IMR-90 (cell line): ENCODE results near the gene ANKHD1. TPM values are rescaled to one million over a fixed set of nuclear protein-coding genes. Genes with fewer than 3 reads are reported as not detected.

ENCODE experiments used
- ATAC-seq: fragments of 200-7000 bp; cut with Tn5 transposase; 2 replicates; pipeline ENCODE4 v1.9.1; 2020; ENCODE audit warnings: low read depth, mild to moderate bottlenecking, moderate library complexity
- BruUV-seq: library from RNA; stranded (reverse); fragments of 400-500 nt; replicated peaks from 2 replicates; lab custom pipeline; 2021; lab: Mats Ljungman, UMichigan
- CTCF ChIA-PET: fragments of 300-600 bp; formaldehyde crosslinking; extraction: SDS; loops from one replicate; lab custom pipeline; 2021; ENCODE audit warnings: antibody characterized with exemption; lab: Yijun Ruan, JAX
- POLR2A ChIA-PET: fragments of 300-600 bp; sonication (Branson Sonifier 250); formaldehyde crosslinking; loops from one replicate; lab custom pipeline; 2022; ENCODE audit warnings: antibody characterized with exemption; ENCODE audit not compliant: unreplicated experiment; lab: Charles Lee
- DNase-seq: peaks from one replicate; pipeline ENCODE4 v3.0.0; 2013
- H2AFZ ChIP-seq: replicated peaks from 2 replicates; pipeline ENCODE3; 2013; ENCODE audit warnings: low read length, mild to moderate bottlenecking; ENCODE audit not compliant: poor library complexity
- H2AK5ac ChIP-seq: 2 replicates; pipeline ENCODE4 v1.6.1; 2013; ENCODE audit warnings: low read depth, low read length, inconsistent platforms
- H2AK9ac ChIP-seq: replicated peaks from 2 replicates; pipeline ENCODE3; 2013; ENCODE audit warnings: mild to moderate bottlenecking, low read depth, low read length, moderate library complexity; ENCODE audit not compliant: poor library complexity
- H2BK120ac ChIP-seq: 2 replicates; pipeline ENCODE4 v1.6.1; 2013; ENCODE audit warnings: low read depth, low read length, inconsistent platforms
- H2BK15ac ChIP-seq: 3 replicates; pipeline ENCODE4 v1.6.1; 2013; ENCODE audit warnings: low read depth, low read length, inconsistent platforms
- H2BK20ac ChIP-seq: 2 replicates; pipeline ENCODE4 v1.6.1; 2013; ENCODE audit warnings: low read depth, mild to moderate bottlenecking, inconsistent platforms, low read length, moderate library complexity
- H2BK5ac ChIP-seq: 2 replicates; pipeline ENCODE4 v1.6.1; 2013; ENCODE audit warnings: mild to moderate bottlenecking, low read depth, low read length, inconsistent platforms; ENCODE audit not compliant: poor library complexity, severe bottlenecking
- H3K14ac ChIP-seq: replicated peaks from 2 replicates; pipeline ENCODE4 v1.6.1; 2013; ENCODE audit warnings: low read depth, low read length, inconsistent platforms
- H3K18ac ChIP-seq: 2 replicates; pipeline ENCODE4 v1.6.1; 2013; ENCODE audit warnings: low read depth, low read length, control low read depth
- H3K23ac ChIP-seq: 2 replicates; pipeline ENCODE4 v1.6.1; 2013; ENCODE audit warnings: low read depth, low read length, inconsistent platforms
- H3K27ac ChIP-seq: 2 replicates; pipeline ENCODE4 v1.5.1; 2013; ENCODE audit warnings: mild to moderate bottlenecking, control low read depth, low read length; ENCODE audit not compliant: insufficient read depth
- H3K27me3 ChIP-seq: 2 replicates; pipeline ENCODE4 v1.6.1; 2013; ENCODE audit warnings: low read length; ENCODE audit not compliant: control insufficient read depth, insufficient read depth
- H3K36me3 ChIP-seq: 2 replicates; pipeline ENCODE4 v1.6.1; 2013; ENCODE audit warnings: low read length, mixed read lengths; ENCODE audit not compliant: control insufficient read depth, insufficient read depth
- H3K4ac ChIP-seq: 2 replicates; pipeline ENCODE4 v1.6.1; 2013; ENCODE audit warnings: low read depth, low read length, inconsistent platforms
- H3K4me1 ChIP-seq: 2 replicates; pipeline ENCODE4 v1.6.1; 2013; ENCODE audit warnings: low read length, mixed read lengths; ENCODE audit not compliant: control insufficient read depth, insufficient read depth
- H3K4me2 ChIP-seq: 2 replicates; pipeline ENCODE4 v1.6.1; 2013; ENCODE audit warnings: low read depth, mild to moderate bottlenecking, control low read depth, low read length, moderate library complexity
- H3K4me3 ChIP-seq: 2 replicates; pipeline ENCODE4 v1.5.1; 2013; ENCODE audit warnings: low read depth, mild to moderate bottlenecking, control low read depth, low read length, moderate library complexity; ENCODE audit not compliant: insufficient read depth
- H3K56ac ChIP-seq: 2 replicates; pipeline ENCODE4 v1.6.1; 2013; ENCODE audit warnings: low read length, inconsistent platforms; ENCODE audit not compliant: insufficient read depth; ENCODE audit errors: extremely low read depth
- H3K79me1 ChIP-seq, 2 experiments: 2 replicates each; pipeline ENCODE4 v1.6.1; 2013; ENCODE audit warnings: low read length in 2 of 2, inconsistent platforms in 1 of 2, low read depth in 1 of 2
- H3K9ac ChIP-seq: 2 replicates; pipeline ENCODE4 v1.6.1; 2013; ENCODE audit warnings: low read depth, low read length, control low read depth
- H3K9me1 ChIP-seq: 2 replicates; pipeline ENCODE4 v1.6.1; 2013; ENCODE audit warnings: low read length, inconsistent platforms; ENCODE audit not compliant: insufficient read depth
- H3K9me3 ChIP-seq: 2 replicates; pipeline ENCODE4 v1.6.1; 2013; ENCODE audit warnings: low read length; ENCODE audit not compliant: control insufficient read depth, insufficient read depth
- H4K20me1 ChIP-seq: 2 replicates; pipeline ENCODE4 v1.6.1; 2013; ENCODE audit warnings: low read length, inconsistent platforms; ENCODE audit not compliant: insufficient read depth
- H4K5ac ChIP-seq: 2 replicates; pipeline ENCODE4 v1.6.1; 2013; ENCODE audit warnings: mild to moderate bottlenecking, low read depth, low read length, control low read depth
- H4K8ac ChIP-seq, 2 experiments: 2 replicates each; pipeline ENCODE4 v1.6.1; 2013; ENCODE audit warnings: low read depth in 2 of 2, low read length in 2 of 2, control low read depth in 1 of 2, inconsistent platforms in 1 of 2
- H4K91ac ChIP-seq: 2 replicates; pipeline ENCODE4 v1.6.1; 2013; ENCODE audit warnings: low read depth, low read length, inconsistent platforms; ENCODE audit not compliant: insufficient read depth
- BHLHE40 ChIP-seq: fragments of 150-350 bp; IDR thresholded peaks from 2 replicates; pipeline ENCODE4 v1.6.1; 2016; ENCODE audit warnings: mild to moderate bottlenecking, low read depth, low read length
- CEBPB ChIP-seq: IDR thresholded peaks from 2 replicates; pipeline ENCODE4 v1.6.1; 2012; ENCODE audit warnings: low read depth, low read length, improper control_type of control experiment
- CHD1 ChIP-seq: IDR thresholded peaks from 2 replicates; pipeline ENCODE4 v1.6.1; 2012; ENCODE audit warnings: low read depth, low read length, improper control_type of control experiment
- FOS ChIP-seq: fragments of 150-350 bp; IDR thresholded peaks from 2 replicates; pipeline ENCODE4 v1.6.1; 2016; ENCODE audit warnings: low read depth, low read length
- MAFK ChIP-seq: IDR thresholded peaks from 2 replicates; pipeline ENCODE4 v1.6.1; 2012; ENCODE audit warnings: low read depth, low read length, improper control_type of control experiment
- MXI1 ChIP-seq: IDR thresholded peaks from 2 replicates; pipeline ENCODE4 v1.6.1; 2012; ENCODE audit warnings: low read depth, mild to moderate bottlenecking, low read length, moderate library complexity, borderline replicate concordance
- POLR2A ChIP-seq: IDR thresholded peaks from 2 replicates; pipeline ENCODE4 v1.6.1; 2012; ENCODE audit warnings: mild to moderate bottlenecking, low read depth, low read length
- RAD21 ChIP-seq: IDR thresholded peaks from 2 replicates; pipeline ENCODE4 v1.6.1; 2012; ENCODE audit warnings: low read length, improper control_type of control experiment
- RFX5 ChIP-seq: IDR thresholded peaks from 2 replicates; pipeline ENCODE4 v1.8.0; 2012; ENCODE audit warnings: low read depth, mild to moderate bottlenecking, low read length, moderate library complexity
- SMC3 ChIP-seq: fragments of 150-350 bp; IDR thresholded peaks from 2 replicates; pipeline ENCODE4 v1.6.1; 2016; ENCODE audit warnings: low read depth, mild to moderate bottlenecking, antibody characterized with exemption, low read length, moderate library complexity
- WGBS, 2 experiments: methylation state at CpG; one replicate each; pipeline versions ENCODE4 v1.1.5 to v1.1.7; 2013; ENCODE audit warnings: missing lambda C conversion rate in 2 of 2; ENCODE audit not compliant: insufficient read length in 1 of 2; ENCODE audit errors: extremely low coverage in 2 of 2; 5-methylcytosine and 5-hydroxymethylcytosine counted together
- dilution Hi-C: fragments of 300-500 bp; cut with HindIII; formaldehyde crosslinking; loops from one replicate; pipeline ENCODE4 v1.14.3; 2018; ENCODE audit warnings: low sequenced_read_pairs; ENCODE audit not compliant: unreplicated experiment
- in situ Hi-C: fragments of 300-500 bp; cut with MboI; formaldehyde crosslinking; loops from 3 replicates; pipeline ENCODE4 v1.14.3; 2019; ENCODE audit warnings: low sequenced_read_pairs, inconsistent platforms, mixed read lengths
- intact Hi-C: fragments of 100-400 bp; cut with micrococcal nuclease; formaldehyde crosslinking; loops from 2 replicates; pipeline ENCODE4 v1.10.0; 2022
- polyA plus RNA-seq, 3 experiments: library from polyadenylated mRNA; depleted of rRNA; stranded (reverse); fragments of >200 nt; gene quantifications; 2 replicates each; pipeline ENCODE4 v1.2.3, GENCODE V29; 2012; ENCODE audit warnings: low replicate concordance in 1 of 3
- total RNA-seq: library from RNA; depleted of rRNA; stranded (reverse); fragments of >200 nt; gene quantifications from 2 replicates; pipeline ENCODE4 v1.2.3, GENCODE V29; 2012
- TF ChIP-seq, protein P1 (sequence below): conservative IDR thresholded peaks from 2 replicates; pipeline ENCODE4 v1.5.1; 2012; ENCODE audit warnings: mild to moderate bottlenecking, low read depth, low read length, improper control_type of control experiment
- TF ChIP-seq, protein P2 (sequence below): fragments of 150-350 bp; IDR thresholded peaks from 2 replicates; pipeline ENCODE4 v1.6.1; 2017; ENCODE audit warnings: mild to moderate bottlenecking, antibody characterized with exemption, low read length, low read depth

Gene ANKHD1
- total and polyA plus RNA-seq, 2 of the 4 experiments (the other 2 are of a cell fraction) = 32.1 to 36.7 TPM

- Histone ChIP-seq H2BK20ac (no peak overlapping the region), H3K27ac (no peak overlapping the region), H3K56ac (no peak overlapping the region), H3K4me3 (no peak overlapping the region), H3K27me3 (no peaks in the 10 kb centered on the region), H3K9me3 (no peaks in the 10 kb centered on the region), H2BK15ac (no peak overlapping the region), H2AFZ (no peak overlapping the region), H4K8ac (no peak overlapping the region), H3K9me1 (0 out of 2 replicates have a peak, but pooled peaks cover 3% of the 10 kb centered on the region), H4K91ac (no peak overlapping the region), H4K5ac (no peak overlapping the region), H2BK5ac (no peak overlapping the region), H2BK120ac (no peak overlapping the region), H3K9ac (no peak overlapping the region), H3K18ac (no peak overlapping the region), H3K4ac (no peak overlapping the region), H2AK5ac (no peak overlapping the region), H3K14ac (no peak overlapping the region), H3K4me2 (no peak overlapping the region), H3K23ac (no peak overlapping the region), H2AK9ac (no peak overlapping the region), H3K36me3 (peaks cover 32% of the 10 kb centered on the region), H3K79me1 (peaks cover 18 to 80% of the 10 kb centered on the region in 2 experiments; a peak in 3 of 4 replicates), H4K20me1 (peaks cover 42% of the 10 kb centered on the region), H3K4me1 (peaks cover 24% of the 10 kb centered on the region)
- TF ChIP-seq RAD21 = no peak
- no peak for TF ChIP-seq MAFK
- no peak for TF ChIP-seq CHD1
- no peak for TF ChIP-seq BHLHE40
- no peak for TF ChIP-seq MXI1
- TF ChIP-seq RFX5 = no peak
- no peak for TF ChIP-seq SMC3
- TF ChIP-seq, protein P1, sequence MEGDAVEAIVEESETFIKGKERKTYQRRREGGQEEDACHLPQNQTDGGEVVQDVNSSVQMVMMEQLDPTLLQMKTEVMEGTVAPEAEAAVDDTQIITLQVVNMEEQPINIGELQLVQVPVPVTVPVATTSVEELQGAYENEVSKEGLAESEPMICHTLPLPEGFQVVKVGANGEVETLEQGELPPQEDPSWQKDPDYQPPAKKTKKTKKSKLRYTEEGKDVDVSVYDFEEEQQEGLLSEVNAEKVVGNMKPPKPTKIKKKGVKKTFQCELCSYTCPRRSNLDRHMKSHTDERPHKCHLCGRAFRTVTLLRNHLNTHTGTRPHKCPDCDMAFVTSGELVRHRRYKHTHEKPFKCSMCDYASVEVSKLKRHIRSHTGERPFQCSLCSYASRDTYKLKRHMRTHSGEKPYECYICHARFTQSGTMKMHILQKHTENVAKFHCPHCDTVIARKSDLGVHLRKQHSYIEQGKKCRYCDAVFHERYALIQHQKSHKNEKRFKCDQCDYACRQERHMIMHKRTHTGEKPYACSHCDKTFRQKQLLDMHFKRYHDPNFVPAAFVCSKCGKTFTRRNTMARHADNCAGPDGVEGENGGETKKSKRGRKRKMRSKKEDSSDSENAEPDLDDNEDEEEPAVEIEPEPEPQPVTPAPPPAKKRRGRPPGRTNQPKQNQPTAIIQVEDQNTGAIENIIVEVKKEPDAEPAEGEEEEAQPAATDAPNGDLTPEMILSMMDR = no peak
- no peak for TF ChIP-seq CEBPB
- TF ChIP-seq POLR2A = no peak
- TF ChIP-seq, protein P2, sequence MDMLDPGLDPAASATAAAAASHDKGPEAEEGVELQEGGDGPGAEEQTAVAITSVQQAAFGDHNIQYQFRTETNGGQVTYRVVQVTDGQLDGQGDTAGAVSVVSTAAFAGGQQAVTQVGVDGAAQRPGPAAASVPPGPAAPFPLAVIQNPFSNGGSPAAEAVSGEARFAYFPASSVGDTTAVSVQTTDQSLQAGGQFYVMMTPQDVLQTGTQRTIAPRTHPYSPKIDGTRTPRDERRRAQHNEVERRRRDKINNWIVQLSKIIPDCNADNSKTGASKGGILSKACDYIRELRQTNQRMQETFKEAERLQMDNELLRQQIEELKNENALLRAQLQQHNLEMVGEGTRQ = no peak
- TF ChIP-seq FOS = no peak
- DNase-seq = no peak
- no peak for ATAC-seq
- no TSS peak for BruUV-seq
- in situ Hi-C loops = no loop called here
- WGBS, 2 experiments = no CpG with 5 or more reads among the region's 4 CpGs
- POLR2A ChIA-PET = no interaction called here
- intact Hi-C loops = no loop called here
- dilution Hi-C loops = no loop called here
- CTCF ChIA-PET = interaction anchor here (0.7 kb wide), 1 partner anchor 179 kb away, joined by 3 read pairs; no protein-coding TSS in a partner anchor
Observed at GRCh38 chr5:140551872-140552271, 150.2 kb downstream of the ANKHD1 start.
